Activated T-cell treated with anti-CD3 and anti-CD28 coated beads for 48 hours (primary cell): Measurements from ENCODE around the gene FLRT1.

ENCODE experiments used
- DNase-seq: peaks from one replicate; pipeline ENCODE4 v3.0.0-alpha.2; 2020; ENCODE audit warnings: low read depth

The FLRT1 gene

DNA sequence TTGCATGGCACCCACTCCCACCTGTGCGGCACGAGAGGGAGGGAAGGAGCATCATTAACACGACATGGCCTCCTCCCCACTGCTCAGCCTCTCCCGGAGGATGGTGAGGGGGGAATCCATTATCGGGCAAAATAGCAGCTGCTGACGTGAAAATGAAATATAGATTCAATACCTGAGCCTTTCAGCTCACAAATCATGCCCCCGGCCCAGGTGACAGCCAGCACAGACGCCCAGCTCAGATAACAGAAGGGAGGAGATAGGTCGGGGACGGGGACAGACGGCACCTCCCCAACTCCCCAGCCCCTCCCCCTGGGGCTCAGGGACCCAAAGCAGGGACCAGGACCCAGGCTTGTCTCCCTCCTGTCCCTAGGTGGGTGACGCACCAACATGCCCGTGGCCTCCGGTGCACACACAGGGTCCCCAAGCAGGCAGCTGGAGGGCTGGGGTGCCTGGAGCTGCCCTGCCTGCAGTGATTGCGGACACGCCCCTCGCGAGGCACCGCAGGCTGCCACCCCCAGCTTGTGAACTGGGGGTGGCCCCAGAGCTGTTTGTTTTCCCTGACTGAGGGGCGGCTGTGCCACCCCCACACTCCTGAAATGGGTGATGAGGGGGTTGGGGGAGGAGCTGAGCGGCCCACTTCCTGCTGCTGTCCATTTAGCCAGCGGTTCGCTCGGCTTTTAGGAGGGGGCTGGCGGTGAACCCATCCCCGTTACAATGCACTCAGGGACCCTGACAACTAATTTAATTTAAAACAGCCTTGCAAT lies 31.7 kb downstream of the FLRT1 start:
- no peak for DNase-seq

GRCh38 chr11:64068705-64069400 lies 33.1 kb downstream of the FLRT1 start:
- DNase-seq: no peak

GRCh38 chr11:64069401-64070313 lies 33.9 kb downstream of the FLRT1 start:
- DNase-seq: no peak

GRCh38 chr11:64070314-64070681 lies 34.6 kb downstream of the FLRT1 start:
- no peak for DNase-seq

DNA sequence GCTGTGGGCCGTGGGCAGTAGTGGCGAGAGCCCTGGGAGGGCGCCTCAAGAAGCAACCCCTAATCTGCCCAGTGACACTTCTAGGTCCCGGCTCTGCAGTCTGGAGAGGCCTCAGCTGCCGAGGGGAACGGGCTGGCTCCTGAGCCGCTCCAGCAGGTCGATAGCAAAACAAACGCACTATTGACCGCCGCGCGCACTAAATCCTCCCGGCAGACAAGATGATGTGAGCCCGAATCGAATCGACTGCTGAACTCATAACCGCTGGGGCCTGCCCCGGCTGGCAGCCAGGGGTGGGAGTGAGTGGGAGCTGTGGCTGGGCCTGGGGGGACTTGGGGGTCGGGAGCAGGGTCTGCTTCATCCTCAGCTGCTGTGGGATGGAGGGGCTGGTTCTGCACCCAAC lies 36.1 kb downstream of the FLRT1 start:
- no peak for DNase-seq

DNA sequence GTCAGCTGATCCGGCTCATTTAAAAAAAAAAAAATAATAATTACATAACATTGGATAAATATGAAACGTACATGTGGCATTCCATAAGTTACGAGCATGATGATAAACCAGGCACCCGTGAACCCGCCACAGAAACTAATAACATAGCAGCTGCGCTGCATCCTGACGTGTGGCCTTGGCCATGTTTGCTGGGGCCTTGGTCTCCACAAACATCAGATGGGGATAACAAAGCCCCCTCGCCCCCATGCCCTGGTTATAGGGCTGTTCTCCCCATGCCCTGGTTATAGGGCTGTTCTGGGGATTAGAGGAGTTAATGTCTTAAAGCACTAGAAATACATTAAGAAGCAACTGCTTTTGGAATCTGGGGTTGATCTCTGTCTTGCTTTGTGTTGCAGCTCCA lies 36.7 kb downstream of the FLRT1 start:
- no peak for DNase-seq

- no peak for DNase-seq
These were observed 37.1 kb downstream of the FLRT1 start for GRCh38 chr11:64072871-64073270.

- DNase-seq: no peak
These were observed 37.8 kb downstream of the FLRT1 start for GRCh38 chr11:64073542-64073941.

GRCh38 chr11:64074239-64074638 lies 38.5 kb downstream of the FLRT1 start:
- no peak for DNase-seq

- no peak for DNase-seq
These were observed 41.0 kb downstream of the FLRT1 start for GRCh38 chr11:64076758-64077157.

DNA sequence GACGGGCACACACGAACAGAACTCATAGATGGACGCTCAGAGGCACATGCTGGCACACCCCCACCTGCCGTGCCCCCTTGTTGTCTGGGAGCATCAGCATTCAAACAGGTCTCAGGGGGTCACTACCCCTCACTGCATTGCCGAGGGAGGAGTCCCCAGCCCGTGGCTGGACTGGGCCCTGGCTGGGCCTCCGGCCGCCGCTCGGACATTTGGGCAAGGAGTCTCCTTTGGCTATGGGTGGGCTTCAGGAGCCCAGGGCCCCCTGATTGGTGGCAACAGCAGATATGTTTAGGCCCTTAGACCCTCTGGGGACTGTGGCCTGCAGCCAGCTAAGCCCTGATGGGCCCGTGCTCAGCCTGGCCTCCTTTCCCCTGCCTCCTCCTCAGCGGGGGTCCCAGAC lies 41.9 kb downstream of the FLRT1 start:
- no peak for DNase-seq

- no peak for DNase-seq
These were observed 42.6 kb downstream of the FLRT1 start for GRCh38 chr11:64078284-64078683.

GRCh38 chr11:64078905-64079304 lies 43.2 kb downstream of the FLRT1 start:
- DNase-seq: no peak

DNA sequence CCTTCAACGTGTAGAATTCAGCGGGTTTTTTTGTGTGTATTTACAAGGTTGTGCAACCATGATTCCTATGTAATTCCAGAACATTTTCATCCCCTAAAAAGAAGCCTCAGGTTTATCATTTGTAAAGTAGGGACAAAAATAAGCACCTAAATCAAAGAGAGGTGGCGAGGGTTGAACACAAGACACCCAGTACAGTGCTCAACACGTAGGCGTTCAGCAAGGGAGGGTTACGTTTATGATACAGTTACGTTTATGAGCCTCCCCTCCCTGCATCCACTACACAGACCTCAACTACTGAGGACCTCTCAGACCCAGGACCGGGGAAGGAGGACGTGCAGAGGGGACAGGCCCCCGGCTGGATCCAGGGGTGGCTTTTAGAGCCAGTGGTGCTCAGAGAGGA lies 44.7 kb downstream of the FLRT1 start:
- DNase-seq: no peak

GRCh38 chr11:64081745-64082442 lies 46.2 kb downstream of the FLRT1 start:
- DNase-seq: no peak

GRCh38 chr11:64083398-64084080 lies 47.8 kb downstream of the FLRT1 start:
- DNase-seq: no peak

DNA sequence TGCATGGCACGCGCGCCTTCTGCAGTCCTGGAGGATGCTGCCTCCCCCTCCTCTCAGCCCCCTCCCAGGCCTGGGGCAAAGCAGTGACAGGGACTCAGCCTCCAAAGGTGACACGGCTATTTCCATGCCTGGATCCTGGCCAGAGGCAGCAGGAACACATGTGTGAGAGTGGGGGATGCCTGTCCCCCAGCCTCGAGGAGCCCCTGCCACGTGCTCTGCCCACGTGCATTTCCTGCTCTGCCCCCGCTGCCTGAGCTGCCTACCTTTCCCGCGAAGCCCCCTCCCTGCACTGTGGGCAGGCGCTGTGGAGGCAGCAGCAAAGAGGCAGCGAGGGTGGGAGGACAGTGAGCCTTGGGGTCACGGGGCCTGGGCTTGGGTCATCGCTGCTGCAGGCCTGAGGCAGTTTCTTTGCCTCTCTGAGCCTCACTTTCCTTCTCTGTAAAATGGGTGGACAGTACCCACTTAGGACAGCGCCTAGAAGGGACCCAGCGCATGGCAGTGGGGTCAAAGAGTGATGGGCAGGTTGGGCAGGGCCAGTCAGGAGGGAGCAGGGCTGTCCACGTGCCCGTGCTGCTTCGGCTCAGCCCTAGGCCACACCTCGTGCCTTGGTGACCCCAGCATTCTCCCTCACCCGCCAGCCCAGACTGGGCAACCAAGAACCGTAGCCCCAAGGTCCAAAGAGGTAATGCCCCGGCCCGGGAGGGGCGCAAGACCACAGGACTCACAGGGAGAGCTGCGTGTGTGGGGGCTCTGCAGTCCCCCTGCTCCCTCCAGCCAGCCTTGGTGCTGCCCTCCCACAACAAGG lies 48.6 kb downstream of the FLRT1 start:
- DNase-seq: no peak

- DNase-seq: no peak
These were observed 49.4 kb downstream of the FLRT1 start for GRCh38 chr11:64084951-64085710.
